ENCODE results near the gene SLC25A53.

SLC25A53 gene

GRCh38 chrX:104156630-104157529 is at the start of gene SLC25A53:
Gene SLC25A53 (minus strand): TSS chrX:104157009. CDS start chrX:104105257, 51,752 bp downstream.
- no peak for FAIRE-seq
- peak; percentile 58 for DNase-seq (ENCODE audit: low spot score)

- FAIRE-seq: no peak
- no peak for DNase-seq (ENCODE audit: low spot score)
Observed at GRCh38 chrX:104205548-104205947, 48.7 kb upstream of the SLC25A53 start.

- FAIRE-seq (no peak), DNase-seq (ENCODE audit: low spot score) (peak; percentile 2)
Observed at GRCh38 chrX:104195489-104196084, 38.8 kb upstream of the SLC25A53 start.

GRCh38 chrX:104195013-104195412 is 38.2 kb upstream of the SLC25A53 start:
- FAIRE-seq (no peak), DNase-seq (ENCODE audit: low spot score) (no peak)

- FAIRE-seq (no peak), DNase-seq (ENCODE audit: low spot score) (no peak)
Observed at GRCh38 chrX:104193485-104193884, 36.7 kb upstream of the SLC25A53 start.

GRCh38 chrX:104189837-104190236 is 33.0 kb upstream of the SLC25A53 start:
- no peak for DNase-seq (ENCODE audit: low spot score)
- FAIRE-seq: no peak

- DNase-seq (ENCODE audit: low spot score) (no peak), FAIRE-seq (no peak)
Observed at GRCh38 chrX:104187931-104188330, 31.1 kb upstream of the SLC25A53 start.

- FAIRE-seq (no peak), DNase-seq (ENCODE audit: low spot score) (no peak)
Observed at GRCh38 chrX:104183685-104184084, 26.9 kb upstream of the SLC25A53 start.

GRCh38 chrX:104173841-104174240 is 17.0 kb upstream of the SLC25A53 start:
- DNase-seq (ENCODE audit: low spot score): no peak
- FAIRE-seq: no peak

- DNase-seq (ENCODE audit: low spot score): no peak
- no peak for FAIRE-seq
Observed at GRCh38 chrX:104172788-104173187, 16.0 kb upstream of the SLC25A53 start.

GRCh38 chrX:104172121-104172520 is 15.3 kb upstream of the SLC25A53 start:
- FAIRE-seq (no peak), DNase-seq (ENCODE audit: low spot score) (no peak)

GRCh38 chrX:104168127-104168526 is 11.3 kb upstream of the SLC25A53 start:
- no peak for DNase-seq (ENCODE audit: low spot score)
- FAIRE-seq: no peak

- DNase-seq (ENCODE audit: low spot score) (no peak), FAIRE-seq (no peak)
Observed at GRCh38 chrX:104166735-104167436, 10.1 kb upstream of the SLC25A53 start.

GRCh38 chrX:104165894-104166734 is 9.3 kb upstream of the SLC25A53 start, which contains the start of gene FAM199X:
Gene FAM199X (plus strand): TSS chrX:104166453. CDS start chrX:104166786, 333 bp downstream.
- FAIRE-seq: no peak
- DNase-seq (ENCODE audit: low spot score): peak; percentile 82

GRCh38 chrX:104151037-104151436 is 5.8 kb downstream of the SLC25A53 start:
- no peak for FAIRE-seq
- DNase-seq (ENCODE audit: low spot score): no peak

GRCh38 chrX:104141087-104141760 is 15.6 kb downstream of the SLC25A53 start:
- DNase-seq (ENCODE audit: low spot score) (no peak), FAIRE-seq (no peak)

GRCh38 chrX:104137496-104137895 is 19.3 kb downstream of the SLC25A53 start:
- FAIRE-seq (no peak), DNase-seq (ENCODE audit: low spot score) (no peak)

GRCh38 chrX:104136241-104137019 is 20.4 kb downstream of the SLC25A53 start:
- peak; percentile 52 for DNase-seq (ENCODE audit: low spot score)

GRCh38 chrX:104135677-104136076 is 21.1 kb downstream of the SLC25A53 start:
- FAIRE-seq (no peak), DNase-seq (ENCODE audit: low spot score) (no peak)

More at GRCh38 chrX:104136241-104137019, 20.4 kb downstream of the SLC25A53 start:
- no peak for FAIRE-seq
